ENCODE measurements around the gene EVX2.

Gene EVX2

DNA sequence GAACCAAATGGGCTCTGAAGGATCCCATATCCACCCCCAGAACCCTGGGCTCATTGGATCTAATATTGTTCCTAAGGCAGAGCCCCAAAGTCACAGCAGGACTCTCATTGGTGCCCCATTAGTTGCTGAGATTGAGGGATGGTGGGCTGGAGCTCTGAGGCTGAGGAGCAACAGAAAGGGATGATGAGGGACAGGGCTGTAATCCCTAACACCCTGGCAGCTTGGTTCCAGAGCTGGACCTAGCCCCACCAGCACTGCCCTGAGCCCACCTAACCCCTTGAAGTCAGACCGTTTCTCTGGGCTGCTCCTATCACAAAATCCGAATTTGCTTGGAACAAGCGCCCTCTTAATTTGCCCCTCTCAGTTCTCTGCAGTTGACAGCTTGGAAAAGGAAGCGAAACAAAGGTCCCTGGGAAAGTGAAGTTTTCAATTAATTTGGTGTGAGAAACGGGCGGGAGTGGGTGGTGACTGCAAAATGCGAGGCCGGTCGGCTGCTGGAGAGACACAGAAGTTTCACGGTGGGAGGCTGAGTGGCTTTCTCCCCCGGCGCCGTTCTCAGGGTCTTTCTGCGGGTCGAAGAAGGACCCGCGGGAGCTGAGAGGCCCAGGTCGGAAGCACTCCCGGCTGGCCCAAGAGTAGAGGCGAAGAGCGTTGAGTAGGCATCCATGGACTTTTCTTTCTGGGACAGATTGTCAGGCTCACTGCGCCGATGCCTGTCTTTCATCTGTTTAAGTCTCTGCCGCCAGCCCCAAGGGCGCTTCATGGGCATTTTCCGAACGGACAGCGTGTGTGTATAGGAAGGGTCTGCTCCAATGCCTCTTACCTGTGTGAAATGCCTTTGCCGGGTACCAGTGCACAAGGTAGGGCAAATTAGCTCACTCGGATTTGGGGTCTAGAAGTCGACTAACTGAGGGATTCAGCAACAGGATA is 7.8 kb upstream of the EVX2 start:
- H3K4me3 ChIP-seq (ENCODE audit: low read length): no peak overlapping the region; the same call in 1 of the 2 replicates
- WGBS: 3% methylated on average over 31 of the region's 31 CpGs
- no peak overlapping the region for H3K9ac ChIP-seq (ENCODE audit: low read depth, low read length)
- no peaks in the 10 kb centered on the region for H3K36me3 ChIP-seq (ENCODE audit: insufficient read depth, low read length)
- H3K9me3 ChIP-seq (ENCODE audit: insufficient read depth, low read depth, low read length): no peaks in the 10 kb centered on the region
- H3K27me3 ChIP-seq (ENCODE audit: insufficient read depth, low read length): peaks cover 100% of the 10 kb centered on the region
- no peak overlapping the region for H3K27ac ChIP-seq (ENCODE audit: low read depth, low read length)
- peaks cover 16% of the 10 kb centered on the region for H3K4me1 ChIP-seq (ENCODE audit: insufficient read depth, low read length)

DNA sequence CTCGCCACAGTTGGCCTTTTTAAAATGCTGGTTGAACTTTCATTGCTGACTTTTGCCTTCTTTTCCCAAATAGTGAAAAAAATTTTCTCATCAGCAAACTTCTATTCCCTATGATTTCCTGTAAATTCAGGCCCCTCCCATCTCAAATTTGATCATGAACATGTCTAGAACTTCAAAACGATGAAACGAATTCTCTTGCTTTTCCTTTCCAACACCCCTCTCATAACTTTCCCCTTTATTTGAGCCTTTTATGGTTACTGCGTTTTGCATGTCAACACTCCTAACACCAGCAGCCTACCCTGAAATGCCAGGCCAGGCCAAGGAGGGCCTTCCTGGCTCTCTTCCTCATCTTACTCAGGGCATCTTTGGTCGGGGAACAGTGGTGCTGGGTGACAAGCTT is 7.1 kb upstream of the EVX2 start:
- Histone ChIP-seq H3K36me3 (ENCODE audit: insufficient read depth, low read length) (no peaks in the 10 kb centered on the region), H3K4me3 (ENCODE audit: low read length) (no peak overlapping the region), H3K4me1 (ENCODE audit: insufficient read depth, low read length) (peaks cover 11% of the 10 kb centered on the region; the same call in 1 of the 2 replicates), H3K9me3 (ENCODE audit: insufficient read depth, low read depth, low read length) (no peaks in the 10 kb centered on the region), H3K27ac (ENCODE audit: low read depth, low read length) (no peak overlapping the region), H3K27me3 (ENCODE audit: insufficient read depth, low read length) (peaks cover 100% of the 10 kb centered on the region), H3K9ac (ENCODE audit: low read depth, low read length) (no peak overlapping the region)
- 19% methylated on average over 5 of the region's 5 CpGs for WGBS

DNA sequence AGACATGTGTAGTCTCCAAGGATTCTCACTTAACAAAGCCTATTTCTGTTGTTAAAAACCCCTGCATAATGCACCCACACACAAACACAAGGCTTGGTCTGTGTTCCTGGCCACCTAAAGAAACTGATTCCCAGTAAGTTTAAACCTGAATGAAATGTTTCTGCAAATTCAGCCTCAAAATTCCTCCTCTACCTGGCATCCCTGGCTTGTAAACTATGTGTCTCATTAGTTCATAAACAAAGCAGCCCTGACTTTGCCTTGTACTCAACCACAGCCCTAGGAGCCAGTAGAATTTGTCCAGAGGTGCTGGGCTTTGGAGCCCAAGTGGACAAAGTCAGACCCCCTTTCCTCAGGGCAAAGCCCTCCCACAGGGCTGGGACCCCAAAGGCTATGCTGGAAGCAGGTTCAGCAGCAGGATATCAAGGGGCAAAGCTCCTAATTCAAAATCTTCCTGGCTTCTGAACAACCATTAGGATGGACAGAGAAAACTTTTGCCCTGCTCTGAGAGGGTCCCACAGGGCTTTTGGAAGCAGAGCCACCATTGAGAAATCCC is 6.2 kb upstream of the EVX2 start:
- peaks cover 11% of the 10 kb centered on the region; the same call in 1 of the 2 replicates for H3K4me1 ChIP-seq (ENCODE audit: insufficient read depth, low read length)
- no peak overlapping the region for H3K4me3 ChIP-seq (ENCODE audit: low read length)
- H3K9me3 ChIP-seq (ENCODE audit: insufficient read depth, low read depth, low read length): no peaks in the 10 kb centered on the region
- no peaks in the 10 kb centered on the region for H3K36me3 ChIP-seq (ENCODE audit: insufficient read depth, low read length)
- no peak overlapping the region for H3K27ac ChIP-seq (ENCODE audit: low read depth, low read length)
- no peak overlapping the region for H3K9ac ChIP-seq (ENCODE audit: low read depth, low read length)
- H3K27me3 ChIP-seq (ENCODE audit: insufficient read depth, low read length): peaks cover 100% of the 10 kb centered on the region

DNA sequence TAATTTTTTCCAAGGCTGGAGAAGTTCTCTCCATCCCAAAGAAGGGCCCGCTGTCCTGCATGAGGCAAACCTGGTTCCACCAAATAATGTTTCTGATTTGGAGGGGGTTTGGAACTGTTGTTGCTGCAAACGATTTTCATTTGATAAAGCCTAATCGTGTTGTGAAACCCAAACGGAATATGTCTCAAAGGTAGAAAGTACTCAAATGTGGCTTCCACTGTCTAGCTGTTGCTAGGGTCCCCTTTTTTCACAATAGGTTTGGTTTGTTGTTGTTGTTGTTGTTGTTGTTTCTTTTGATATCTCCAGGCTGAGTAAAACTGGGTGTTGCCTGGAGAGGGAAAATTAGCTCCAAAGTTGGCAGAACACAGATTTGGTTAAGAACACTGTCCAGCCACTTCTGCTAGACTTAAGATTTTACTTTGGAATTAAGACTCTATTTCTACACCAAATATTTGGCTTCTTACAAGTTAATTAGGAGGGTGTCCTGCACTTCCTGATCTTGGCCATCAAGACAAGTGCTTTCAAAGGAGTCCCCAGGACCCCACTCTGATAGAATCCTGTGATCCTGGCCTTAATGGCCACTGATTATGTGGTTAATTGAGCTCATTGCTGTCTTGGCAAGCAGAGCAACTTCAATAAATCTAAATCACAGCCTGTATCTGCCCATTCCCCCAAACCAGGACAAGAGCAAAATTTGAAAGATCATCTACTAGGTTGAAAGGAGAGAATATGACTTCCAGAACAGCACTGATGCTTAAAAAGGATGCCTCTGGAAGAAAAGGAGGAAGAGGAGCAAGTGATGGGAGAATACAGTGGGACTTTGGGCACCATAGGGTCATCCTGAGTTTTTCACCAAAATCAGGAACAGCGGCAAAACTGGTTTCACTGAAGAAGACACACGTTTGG is 5.4 kb upstream of the EVX2 start:
- peaks cover 6% of the 10 kb centered on the region; the same call in 1 of the 2 replicates for H3K4me1 ChIP-seq (ENCODE audit: insufficient read depth, low read length)
- WGBS: 19% methylated on average over 6 of the region's 6 CpGs
- no peaks in the 10 kb centered on the region for H3K9me3 ChIP-seq (ENCODE audit: insufficient read depth, low read depth, low read length)
- peaks cover 100% of the 10 kb centered on the region for H3K27me3 ChIP-seq (ENCODE audit: insufficient read depth, low read length)
- no peak overlapping the region for H3K9ac ChIP-seq (ENCODE audit: low read depth, low read length)
- H3K27ac ChIP-seq (ENCODE audit: low read depth, low read length): no peak overlapping the region
- no peak overlapping the region for H3K4me3 ChIP-seq (ENCODE audit: low read length)
- H3K36me3 ChIP-seq (ENCODE audit: insufficient read depth, low read length): no peaks in the 10 kb centered on the region

DNA sequence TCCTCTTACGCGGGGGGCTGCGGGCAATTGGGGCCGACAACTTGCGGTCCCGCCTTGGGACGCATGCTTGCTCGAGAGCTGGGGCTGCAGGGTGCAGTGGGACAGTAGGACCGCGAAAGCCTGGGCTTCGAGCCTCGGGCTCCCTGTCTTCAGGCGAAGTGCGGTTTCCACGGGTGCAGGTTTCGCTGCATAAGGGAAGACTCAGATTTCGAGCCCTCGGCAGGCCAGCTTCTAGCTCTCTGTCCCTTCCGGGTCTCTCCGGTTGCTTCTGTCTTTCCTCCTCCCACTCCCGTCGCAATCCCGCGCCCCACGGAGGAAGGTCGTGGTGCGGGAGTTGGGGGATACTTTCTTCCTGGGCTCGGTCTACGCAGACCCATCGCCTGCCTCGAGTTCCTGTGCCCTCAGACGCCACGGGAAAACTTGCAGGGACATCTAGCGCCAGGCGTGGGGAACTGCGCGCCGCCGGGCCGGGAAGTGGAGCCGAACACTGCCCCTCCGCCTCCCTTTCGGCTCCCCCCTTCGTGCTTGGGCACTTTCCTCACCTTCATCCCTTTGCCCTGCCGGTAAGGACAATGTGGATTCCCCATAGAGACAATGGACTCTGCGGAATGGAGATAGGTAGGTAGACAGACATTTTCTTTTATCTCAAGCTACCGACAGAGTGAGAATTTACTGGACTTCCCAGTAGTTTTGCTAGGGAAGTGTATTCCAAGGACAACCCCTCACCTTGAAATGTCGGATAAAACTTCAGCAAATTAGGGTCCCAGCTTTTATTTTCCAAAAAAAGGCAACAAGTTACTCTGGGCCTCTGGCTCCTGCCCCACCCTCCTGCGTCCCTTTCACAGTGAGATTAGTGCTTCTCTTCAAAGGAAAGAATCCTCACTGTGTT is 4.5 kb upstream of the EVX2 start:
- H3K4me3 ChIP-seq (ENCODE audit: low read length): peak overlapping the region; percentile 38
- H3K4me1 ChIP-seq (ENCODE audit: insufficient read depth, low read length): peaks cover 6% of the 10 kb centered on the region; the same call in 1 of the 2 replicates
- no peak overlapping the region for H3K9ac ChIP-seq (ENCODE audit: low read depth, low read length)
- H3K36me3 ChIP-seq (ENCODE audit: insufficient read depth, low read length): no peaks in the 10 kb centered on the region
- H3K27me3 ChIP-seq (ENCODE audit: insufficient read depth, low read length): peaks cover 100% of the 10 kb centered on the region
- under 1% methylated on average over 48 of the region's 49 CpGs for WGBS
- H3K9me3 ChIP-seq (ENCODE audit: insufficient read depth, low read depth, low read length): no peaks in the 10 kb centered on the region
- no peak overlapping the region for H3K27ac ChIP-seq (ENCODE audit: low read depth, low read length)

DNA sequence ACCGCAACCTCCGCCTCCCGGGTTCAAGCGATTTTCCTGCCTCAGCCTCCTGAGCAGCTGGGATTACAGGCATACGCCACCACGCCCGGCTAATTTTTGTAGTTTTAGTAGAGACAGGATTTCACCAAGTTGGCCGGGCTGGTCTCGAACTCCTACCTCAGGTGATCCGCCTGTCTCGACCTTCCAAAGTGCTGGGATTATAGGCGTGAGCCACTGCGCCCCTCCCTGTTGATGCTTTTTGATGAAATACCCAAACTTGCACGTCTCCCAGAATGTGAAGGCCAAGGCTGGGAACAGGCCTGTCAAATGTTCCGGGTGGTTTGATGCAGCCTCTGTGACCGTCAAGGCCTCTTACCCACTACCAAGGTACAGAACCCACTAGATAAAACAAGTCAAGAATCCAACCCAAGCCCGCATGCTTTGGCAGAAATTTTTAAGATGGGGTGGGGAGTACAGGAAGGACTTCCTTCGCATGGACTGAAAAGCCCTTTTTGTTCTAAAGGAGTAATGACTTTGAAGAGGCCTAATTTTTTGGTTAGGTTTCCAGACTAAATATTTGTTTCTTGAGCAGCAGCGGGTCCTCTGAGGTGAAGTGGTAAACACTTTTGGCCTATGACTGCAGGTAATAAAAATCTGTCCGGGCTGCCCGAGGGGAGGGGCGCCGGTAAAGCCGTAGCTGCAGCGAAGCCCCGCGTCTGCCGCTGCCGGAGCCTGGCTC is 3.7 kb upstream of the EVX2 start:
- H3K9ac ChIP-seq (ENCODE audit: low read depth, low read length): no peak overlapping the region
- no peak overlapping the region for H3K27ac ChIP-seq (ENCODE audit: low read depth, low read length)
- H3K4me1 ChIP-seq (ENCODE audit: insufficient read depth, low read length): peaks cover 6% of the 10 kb centered on the region; the same call in 1 of the 2 replicates
- 17% methylated on average over 29 of the region's 29 CpGs for WGBS
- H3K9me3 ChIP-seq (ENCODE audit: insufficient read depth, low read depth, low read length): no peaks in the 10 kb centered on the region
- H3K36me3 ChIP-seq (ENCODE audit: insufficient read depth, low read length): no peaks in the 10 kb centered on the region
- H3K4me3 ChIP-seq (ENCODE audit: low read length): peak overlapping the region; percentile 38
- H3K27me3 ChIP-seq (ENCODE audit: insufficient read depth, low read length): peaks cover 100% of the 10 kb centered on the region

DNA sequence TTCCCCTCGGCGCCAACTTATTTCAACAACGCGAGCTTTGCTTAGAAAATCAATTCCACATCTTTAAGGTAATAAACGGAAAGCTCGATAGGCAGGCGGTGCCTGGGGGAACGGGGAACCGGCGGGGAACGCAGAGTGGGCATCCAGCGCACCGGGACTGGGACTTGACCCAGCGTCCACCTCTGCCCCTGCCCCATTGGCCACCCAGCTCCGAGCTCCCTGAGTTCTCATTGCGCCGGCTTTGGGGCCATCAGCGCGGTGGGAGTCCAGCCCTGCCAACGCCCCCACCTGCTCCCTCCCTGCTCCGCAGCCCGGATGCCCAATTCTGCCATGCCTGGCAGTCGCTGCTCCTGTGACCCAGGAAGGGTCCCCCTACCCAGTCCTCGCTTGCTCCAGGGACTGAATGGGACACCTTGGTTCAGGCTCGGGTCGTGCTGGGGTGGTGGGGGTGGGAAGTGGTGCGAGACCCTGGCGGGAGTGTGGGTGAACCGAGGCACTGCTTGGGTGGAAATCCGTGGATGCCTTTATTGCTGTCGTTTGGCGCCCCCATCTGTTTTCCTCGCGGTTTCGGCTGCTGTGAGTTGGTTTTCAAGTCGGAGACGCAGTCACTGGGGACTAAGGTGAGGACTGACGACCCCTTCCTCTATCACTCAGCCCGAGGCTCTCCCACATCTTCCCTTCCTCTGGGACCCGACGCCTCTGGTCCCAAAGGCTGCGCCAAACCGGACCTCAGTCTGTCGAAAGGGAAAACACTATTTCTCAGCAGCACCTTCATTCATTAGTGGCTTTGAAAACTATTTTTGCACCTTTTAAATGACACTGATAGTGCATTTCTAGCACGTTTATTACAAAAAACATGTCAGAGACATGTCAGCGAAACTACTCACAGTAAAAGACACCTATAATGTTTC is 2.4 kb upstream of the EVX2 start:
- H3K4me3 ChIP-seq (ENCODE audit: low read length): peak overlapping the region; percentile 25; the same call in 1 of the 2 replicates
- H3K36me3 ChIP-seq (ENCODE audit: insufficient read depth, low read length): no peaks in the 10 kb centered on the region
- H3K27ac ChIP-seq (ENCODE audit: low read depth, low read length): no peak overlapping the region
- peaks cover 6% of the 10 kb centered on the region; the same call in 1 of the 2 replicates for H3K4me1 ChIP-seq (ENCODE audit: insufficient read depth, low read length)
- WGBS: 3% methylated on average over 46 of the region's 46 CpGs
- no peak overlapping the region for H3K9ac ChIP-seq (ENCODE audit: low read depth, low read length)
- no peaks in the 10 kb centered on the region for H3K9me3 ChIP-seq (ENCODE audit: insufficient read depth, low read depth, low read length)
- H3K27me3 ChIP-seq (ENCODE audit: insufficient read depth, low read length): peaks cover 100% of the 10 kb centered on the region

DNA sequence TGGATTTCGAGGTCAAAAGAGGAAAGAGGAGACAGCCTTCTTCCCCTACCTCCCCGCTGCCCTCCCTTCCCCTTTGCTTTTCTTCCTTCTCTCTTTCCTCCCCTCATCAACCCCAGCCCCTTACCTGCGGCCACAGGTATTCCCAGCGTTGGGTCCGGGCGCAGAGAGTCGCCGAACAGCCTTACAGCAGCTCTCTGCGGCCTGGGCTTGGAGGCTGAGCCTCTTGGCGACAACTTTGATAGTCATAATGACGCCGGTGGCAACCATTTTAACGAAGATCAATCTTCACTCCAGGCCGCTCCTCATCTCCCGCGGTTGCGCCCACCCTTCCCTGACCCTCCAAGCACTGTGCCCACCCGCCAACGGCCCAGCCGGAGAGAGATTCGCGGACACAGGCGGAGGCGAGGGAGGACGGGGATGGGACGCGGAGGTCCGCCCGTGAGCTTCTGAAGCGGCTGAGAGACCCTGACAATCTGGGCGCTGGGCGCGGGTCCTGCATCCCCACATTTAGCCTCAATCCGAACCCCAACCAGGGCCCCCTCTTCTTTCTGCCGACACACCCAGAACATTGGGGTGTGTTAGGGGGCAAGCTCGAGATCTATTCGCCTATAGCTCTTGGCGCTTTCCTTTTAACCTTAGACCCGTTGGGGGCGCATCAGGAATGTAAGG is 1.5 kb upstream of the EVX2 start:
- Histone ChIP-seq H3K4me1 (ENCODE audit: insufficient read depth, low read length) (peaks cover 6% of the 10 kb centered on the region; the same call in 1 of the 2 replicates), H3K4me3 (ENCODE audit: low read length) (peak overlapping the region; percentile 25; the same call in 1 of the 2 replicates), H3K36me3 (ENCODE audit: insufficient read depth, low read length) (no peaks in the 10 kb centered on the region), H3K27me3 (ENCODE audit: insufficient read depth, low read length) (peaks cover 100% of the 10 kb centered on the region), H3K27ac (ENCODE audit: low read depth, low read length) (no peak overlapping the region), H3K9ac (ENCODE audit: low read depth, low read length) (no peak overlapping the region), H3K9me3 (ENCODE audit: insufficient read depth, low read depth, low read length) (no peaks in the 10 kb centered on the region)
- WGBS: 2% methylated on average over 39 of the region's 40 CpGs

DNA sequence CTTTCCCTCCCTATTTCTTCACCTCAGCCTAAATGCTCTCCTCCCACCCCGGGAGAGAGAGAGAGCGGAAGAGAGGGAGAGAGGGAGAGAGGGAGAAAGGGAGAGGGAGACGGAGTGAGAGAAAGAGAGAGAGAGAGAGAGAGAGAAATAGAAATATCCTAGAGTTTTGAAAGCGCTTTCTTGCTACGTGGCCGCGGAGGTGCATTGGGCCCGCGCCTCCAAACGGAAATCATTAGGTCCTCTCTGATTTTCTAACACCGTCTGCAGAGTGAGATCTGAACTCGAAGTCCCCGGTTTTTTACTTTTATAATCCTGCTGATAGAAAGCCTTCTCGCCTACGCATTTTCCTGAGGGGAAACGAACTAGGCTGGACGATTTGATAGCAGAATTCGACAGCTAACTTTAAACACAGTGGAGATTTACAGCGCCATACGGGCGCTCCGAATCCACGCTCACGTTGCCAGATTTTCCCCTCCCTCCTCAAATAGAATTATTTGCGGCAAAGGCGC is 903 bp upstream of the EVX2 start:
- Histone ChIP-seq H3K9ac (ENCODE audit: low read depth, low read length) (no peak overlapping the region), H3K27ac (ENCODE audit: low read depth, low read length) (no peak overlapping the region), H3K27me3 (ENCODE audit: insufficient read depth, low read length) (peaks cover 99% of the 10 kb centered on the region), H3K4me3 (ENCODE audit: low read length) (no peak overlapping the region), H3K9me3 (ENCODE audit: insufficient read depth, low read depth, low read length) (no peaks in the 10 kb centered on the region), H3K4me1 (ENCODE audit: insufficient read depth, low read length) (peaks cover 6% of the 10 kb centered on the region; the same call in 1 of the 2 replicates), H3K36me3 (ENCODE audit: insufficient read depth, low read length) (no peaks in the 10 kb centered on the region)
- 2% methylated on average over 26 of the region's 26 CpGs for WGBS

All from HUES64 (cell line).